ENCODE data around the gene MANF.
"Not testable (repeated sequence)": the region's sequence is repeated elsewhere in the genome, so short reads cannot be mapped to it uniquely, and the experiment has no call there.

The MANF gene

GRCh38 chr3:51384726-51385473 is at the start of gene MANF:
Gene MANF, plus strand, starts transcription at chr3:51385291. Its CDS starts 52 bp downstream, at chr3:51385343.
- DNase-seq, result peak; percentile 98

- no peak for DNase-seq
These were observed 48.8 kb upstream of the MANF start for GRCh38 chr3:51336261-51336660.

- DNase-seq, result no peak
These were observed 47.4 kb upstream of the MANF start for GRCh38 chr3:51337666-51338065.

GRCh38 chr3:51338632-51339031 is 46.5 kb upstream of the MANF start:
- DNase-seq, result no peak

GRCh38 chr3:51340013-51340829 is 44.9 kb upstream of the MANF start:
- DNase-seq, result no peak

- DNase-seq, result no peak
These were observed 44.0 kb upstream of the MANF start for GRCh38 chr3:51340989-51341636.

- no peak for DNase-seq
These were observed 41.0 kb upstream of the MANF start for GRCh38 chr3:51343918-51344687.

GRCh38 chr3:51350751-51351150 is 34.3 kb upstream of the MANF start:
- DNase-seq, result no peak

GRCh38 chr3:51353131-51353530 is 32.0 kb upstream of the MANF start:
- DNase-seq, result no peak

GRCh38 chr3:51353691-51354090 is 31.4 kb upstream of the MANF start:
- no peak for DNase-seq

GRCh38 chr3:51354172-51354571 is 30.9 kb upstream of the MANF start:
- no peak for DNase-seq

- no peak for DNase-seq
These were observed 30.1 kb upstream of the MANF start for GRCh38 chr3:51354731-51355615.

GRCh38 chr3:51355891-51356578 is 29.1 kb upstream of the MANF start:
- no peak for DNase-seq

GRCh38 chr3:51357856-51358255 is 27.2 kb upstream of the MANF start:
- no peak for DNase-seq

GRCh38 chr3:51358981-51359380 is 26.1 kb upstream of the MANF start:
- DNase-seq, result no peak

- no peak for DNase-seq
These were observed 24.3 kb upstream of the MANF start for GRCh38 chr3:51360806-51361205.

GRCh38 chr3:51361746-51362145 is 23.3 kb upstream of the MANF start:
- no peak for DNase-seq

- no peak for DNase-seq
These were observed 22.6 kb upstream of the MANF start for GRCh38 chr3:51362476-51362875.

- not testable (repeated sequence) for DNase-seq
These were observed 16.8 kb upstream of the MANF start for GRCh38 chr3:51368276-51368675.

- DNase-seq, result peak; percentile 76
These were observed 13.0 kb upstream of the MANF start for GRCh38 chr3:51371943-51372557.

Data from CD4-positive, alpha-beta T cell treated with Interleukin-17A for 1 hour (primary cell).